ENCODE results near the gene MMP17. TPM values are rescaled to one million over a fixed set of nuclear protein-coding genes. Genes with fewer than 3 reads are reported as not detected.

Gene MMP17
- polyA plus RNA-seq, 4 donors: 2.5 to 4.5 TPM; not detected in 2

DNA sequence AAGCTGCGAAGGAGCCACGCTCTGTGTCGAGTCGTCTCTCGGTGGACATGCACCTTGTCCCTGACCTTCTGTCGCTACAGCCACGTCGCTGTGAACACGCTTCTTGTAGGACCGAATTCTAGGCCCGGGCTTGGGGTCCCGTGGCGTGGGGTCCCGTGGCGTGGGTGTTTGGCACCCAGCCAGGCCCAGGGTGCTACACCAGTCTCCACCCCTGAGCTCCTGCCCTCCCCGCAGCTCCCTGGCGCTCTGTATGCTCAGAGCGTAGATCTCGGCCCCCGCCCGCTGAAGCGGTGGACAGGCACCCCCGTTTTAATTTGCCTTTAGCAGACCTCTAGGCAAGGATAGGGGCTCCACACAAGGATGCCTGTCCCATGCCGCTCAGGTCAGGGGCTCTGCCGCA, 16.5 kb downstream of the MMP17 start:
- WGBS, 3 donors: 89 to 92% (median 91%) methylated on average over 23 to 25 of the region's 25 CpGs
- H3K36me3 ChIP-seq (ENCODE audit: control insufficient read depth in 3 of 3, insufficient read depth in 2 of 3, low read depth in 1 of 3, low read length in 3 of 3): no peaks in the 10 kb centered on the region
- FAIRE-seq: no peak

DNA sequence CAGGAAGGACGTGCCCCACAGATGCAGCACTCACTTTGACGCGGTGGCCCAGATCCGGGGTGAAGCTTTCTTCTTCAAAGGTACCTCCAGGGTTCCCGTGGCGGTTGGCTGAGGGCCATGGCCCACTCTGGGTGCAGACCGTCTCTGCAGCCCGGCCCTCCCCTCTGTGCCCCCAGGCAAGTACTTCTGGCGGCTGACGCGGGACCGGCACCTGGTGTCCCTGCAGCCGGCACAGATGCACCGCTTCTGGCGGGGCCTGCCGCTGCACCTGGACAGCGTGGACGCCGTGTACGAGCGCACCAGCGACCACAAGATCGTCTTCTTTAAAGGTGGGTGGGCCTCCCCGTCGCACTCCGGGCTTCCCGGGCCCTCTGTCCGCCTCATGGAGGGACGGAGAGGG, 16.9 kb downstream of the MMP17 start:
- H3K27ac ChIP-seq (ENCODE audit: low read depth in 1 of 3, low read length in 2 of 3): no peak overlapping the region
- FAIRE-seq (no peak), DNase-seq (no peak)
- H3K36me3 ChIP-seq (ENCODE audit: control insufficient read depth in 3 of 3, insufficient read depth in 2 of 3, low read depth in 1 of 3, low read length in 3 of 3): no peaks in the 10 kb centered on the region
- no peaks in the 10 kb centered on the region for H3K9me3 ChIP-seq (ENCODE audit: control insufficient read depth in 2 of 2, insufficient read depth in 1 of 2, low read depth in 1 of 2, low read length in 1 of 2)
- H3K4me3 ChIP-seq (ENCODE audit: low read depth in 1 of 3, low read length in 3 of 3): no peak overlapping the region
- H3K4me1 ChIP-seq (ENCODE audit: control insufficient read depth in 3 of 3, insufficient read depth in 2 of 3, low read depth in 1 of 3, low read length in 2 of 3): no peaks in the 10 kb centered on the region
- no peaks in the 10 kb centered on the region for H3K27me3 ChIP-seq (ENCODE audit: control insufficient read depth in 3 of 3, insufficient read depth in 3 of 3, low read length in 3 of 3)
- 88 to 91% (median 89%) methylated on average over 25 to 29 of the region's 29 CpGs for WGBS, 3 donors

More for the DNA sequence above, 16.5 kb downstream of the MMP17 start:
- H3K9me3 ChIP-seq (ENCODE audit: control insufficient read depth in 2 of 2, insufficient read depth in 1 of 2, low read depth in 1 of 2, low read length in 1 of 2): no peaks in the 10 kb centered on the region
- H3K4me1 ChIP-seq (ENCODE audit: control insufficient read depth in 3 of 3, insufficient read depth in 2 of 3, low read depth in 1 of 3, low read length in 2 of 3): no peaks in the 10 kb centered on the region
- H3K27me3 ChIP-seq (ENCODE audit: control insufficient read depth in 3 of 3, insufficient read depth in 3 of 3, low read length in 3 of 3): no peaks in the 10 kb centered on the region
- DNase-seq: no peak
- no peak overlapping the region for H3K4me3 ChIP-seq (ENCODE audit: low read depth in 1 of 3, low read length in 3 of 3)
- H3K27ac ChIP-seq (ENCODE audit: low read depth in 1 of 3, low read length in 2 of 3): no peak overlapping the region

DNA sequence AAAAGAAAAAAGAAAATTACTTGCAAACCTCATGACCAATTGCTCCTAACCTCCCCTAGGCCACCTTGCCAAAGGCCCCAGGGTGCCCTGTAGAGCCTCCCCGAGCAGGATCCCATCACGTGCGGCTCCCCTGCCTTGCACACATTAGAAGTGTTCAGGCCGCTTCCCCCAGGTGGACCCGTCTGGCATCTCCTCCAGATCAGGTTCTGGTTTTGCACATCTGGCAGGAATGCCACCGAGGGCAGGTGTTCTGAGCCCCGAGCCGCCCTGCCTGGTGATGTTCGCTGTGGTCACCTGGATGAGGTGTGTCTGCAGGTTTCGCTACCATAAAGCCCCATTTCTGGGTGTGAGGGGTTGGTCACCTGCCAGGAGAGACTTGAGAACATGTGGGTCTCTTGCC, 19.3 kb downstream of the MMP17 start:
- Histone ChIP-seq H3K27ac (ENCODE audit: low read depth in 1 of 3, low read length in 2 of 3) (no peak overlapping the region), H3K4me3 (ENCODE audit: low read depth in 1 of 3, low read length in 3 of 3) (no peak overlapping the region), H3K4me1 (ENCODE audit: control insufficient read depth in 3 of 3, insufficient read depth in 2 of 3, low read depth in 1 of 3, low read length in 2 of 3) (no peaks in the 10 kb centered on the region), H3K36me3 (ENCODE audit: control insufficient read depth in 3 of 3, insufficient read depth in 2 of 3, low read depth in 1 of 3, low read length in 3 of 3) (no peaks in the 10 kb centered on the region), H3K9me3 (ENCODE audit: control insufficient read depth in 2 of 2, insufficient read depth in 1 of 2, low read depth in 1 of 2, low read length in 1 of 2) (no peaks in the 10 kb centered on the region), H3K27me3 (ENCODE audit: control insufficient read depth in 3 of 3, insufficient read depth in 3 of 3, low read length in 3 of 3) (no peaks in the 10 kb centered on the region)
- 66 to 88% (median 73%) methylated on average over 10 of the region's 10 CpGs for WGBS, 3 donors
- DNase-seq: no peak
- no peak for FAIRE-seq

DNA sequence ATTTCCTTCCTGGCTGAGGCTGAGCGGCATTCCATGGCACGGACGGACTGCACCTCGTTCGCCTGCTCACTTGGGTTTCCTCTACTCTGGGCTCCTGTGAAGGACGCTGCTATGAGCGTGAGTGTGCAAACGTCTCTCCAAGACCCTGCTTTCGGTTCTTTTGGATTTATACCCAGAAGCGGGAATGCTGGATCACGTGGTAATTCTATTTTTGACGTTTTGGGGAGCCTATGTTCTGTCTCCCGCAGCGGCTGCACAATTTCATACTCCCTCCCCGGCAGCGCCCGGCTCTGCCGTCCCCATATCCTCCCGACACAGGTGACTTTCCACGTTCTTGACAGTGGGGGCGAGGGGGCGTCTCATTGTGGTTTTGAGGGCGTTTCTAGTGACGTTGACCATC, 20.6 kb downstream of the MMP17 start:
- no peaks in the 10 kb centered on the region for H3K4me1 ChIP-seq (ENCODE audit: control insufficient read depth in 3 of 3, insufficient read depth in 2 of 3, low read depth in 1 of 3, low read length in 2 of 3)
- H3K9me3 ChIP-seq (ENCODE audit: control insufficient read depth in 2 of 2, insufficient read depth in 1 of 2, low read depth in 1 of 2, low read length in 1 of 2): no peaks in the 10 kb centered on the region
- DNase-seq (no peak), FAIRE-seq (no peak)
- WGBS, 3 donors: 88 to 89% (median 88%) methylated on average over 24 of the region's 24 CpGs
- no peak overlapping the region for H3K4me3 ChIP-seq (ENCODE audit: low read depth in 1 of 3, low read length in 3 of 3)
- H3K27ac ChIP-seq (ENCODE audit: low read depth in 1 of 3, low read length in 2 of 3): no peak overlapping the region
- H3K36me3 ChIP-seq (ENCODE audit: control insufficient read depth in 3 of 3, insufficient read depth in 2 of 3, low read depth in 1 of 3, low read length in 3 of 3): no peaks in the 10 kb centered on the region
- H3K27me3 ChIP-seq (ENCODE audit: control insufficient read depth in 3 of 3, insufficient read depth in 3 of 3, low read length in 3 of 3): no peaks in the 10 kb centered on the region

DNA sequence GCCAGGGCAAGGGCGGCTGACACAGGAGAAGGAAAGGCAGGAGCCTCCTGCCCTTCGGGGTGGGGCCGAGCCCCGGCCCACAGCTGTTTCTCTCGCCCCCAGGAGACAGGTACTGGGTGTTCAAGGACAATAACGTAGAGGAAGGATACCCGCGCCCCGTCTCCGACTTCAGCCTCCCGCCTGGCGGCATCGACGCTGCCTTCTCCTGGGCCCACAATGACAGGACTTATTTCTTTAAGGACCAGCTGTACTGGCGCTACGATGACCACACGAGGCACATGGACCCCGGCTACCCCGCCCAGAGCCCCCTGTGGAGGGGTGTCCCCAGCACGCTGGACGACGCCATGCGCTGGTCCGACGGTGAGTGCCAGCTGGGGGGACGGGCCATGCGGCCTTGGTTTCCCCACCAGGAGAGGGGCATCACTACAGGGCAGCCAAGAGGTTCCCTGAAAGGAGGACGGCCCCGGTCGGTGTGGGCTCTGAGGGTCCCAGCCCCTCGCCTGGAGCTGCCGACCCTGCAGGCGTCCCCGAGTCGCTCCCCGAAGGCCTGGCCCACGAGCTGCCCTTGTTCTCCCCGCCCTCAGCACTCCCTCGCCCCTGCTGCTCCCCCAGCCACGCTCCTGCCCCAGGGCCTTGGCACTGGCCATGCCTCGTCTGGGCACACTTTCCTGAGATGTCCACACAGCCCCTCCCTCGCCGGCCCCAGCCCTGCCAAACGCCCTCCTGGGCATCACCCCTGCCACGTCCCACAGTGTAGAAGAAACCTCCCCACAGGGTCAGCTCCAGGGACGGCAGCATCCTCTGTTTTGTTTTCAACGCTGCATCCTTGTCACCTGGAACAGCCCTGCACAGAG, 21.7 kb downstream of the MMP17 start:
- H3K9me3 ChIP-seq (ENCODE audit: control insufficient read depth in 2 of 2, insufficient read depth in 1 of 2, low read depth in 1 of 2, low read length in 1 of 2): no peaks in the 10 kb centered on the region
- no peaks in the 10 kb centered on the region for H3K4me1 ChIP-seq (ENCODE audit: control insufficient read depth in 3 of 3, insufficient read depth in 2 of 3, low read depth in 1 of 3, low read length in 2 of 3)
- DNase-seq: no peak
- no peak for FAIRE-seq
- WGBS, 3 donors: 81 to 89% (median 85%) methylated on average over 42 to 47 of the region's 47 CpGs
- no peak overlapping the region for H3K27ac ChIP-seq (ENCODE audit: low read depth in 1 of 3, low read length in 2 of 3)
- H3K4me3 ChIP-seq (ENCODE audit: low read depth in 1 of 3, low read length in 3 of 3): no peak overlapping the region
- H3K27me3 ChIP-seq (ENCODE audit: control insufficient read depth in 3 of 3, insufficient read depth in 3 of 3, low read length in 3 of 3): peaks cover 0 to 7% (median 4%) of the 10 kb centered on the region in 3 donors
- H3K36me3 ChIP-seq (ENCODE audit: control insufficient read depth in 3 of 3, insufficient read depth in 2 of 3, low read depth in 1 of 3, low read length in 3 of 3): no peaks in the 10 kb centered on the region

DNA sequence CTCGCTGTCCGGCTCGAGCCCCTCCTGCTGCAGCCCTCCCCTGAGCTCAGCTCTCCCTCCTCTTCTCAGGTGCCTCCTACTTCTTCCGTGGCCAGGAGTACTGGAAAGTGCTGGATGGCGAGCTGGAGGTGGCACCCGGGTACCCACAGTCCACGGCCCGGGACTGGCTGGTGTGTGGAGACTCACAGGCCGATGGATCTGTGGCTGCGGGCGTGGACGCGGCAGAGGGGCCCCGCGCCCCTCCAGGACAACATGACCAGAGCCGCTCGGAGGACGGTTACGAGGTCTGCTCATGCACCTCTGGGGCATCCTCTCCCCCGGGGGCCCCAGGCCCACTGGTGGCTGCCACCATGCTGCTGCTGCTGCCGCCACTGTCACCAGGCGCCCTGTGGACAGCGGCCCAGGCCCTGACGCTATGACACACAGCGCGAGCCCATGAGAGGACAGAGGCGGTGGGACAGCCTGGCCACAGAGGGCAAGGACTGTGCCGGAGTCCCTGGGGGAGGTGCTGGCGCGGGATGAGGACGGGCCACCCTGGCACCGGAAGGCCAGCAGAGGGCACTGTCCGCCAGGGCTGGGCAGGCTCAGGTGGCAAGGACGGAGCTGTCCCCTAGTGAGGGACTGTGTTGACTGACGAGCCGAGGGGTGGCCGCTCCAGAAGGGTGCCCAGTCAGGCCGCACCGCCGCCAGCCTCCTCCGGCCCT, 22.8 kb downstream of the MMP17 start:
- DNase-seq: peak in 1 of 2 donors; percentile 34
- FAIRE-seq: no peak

DNA sequence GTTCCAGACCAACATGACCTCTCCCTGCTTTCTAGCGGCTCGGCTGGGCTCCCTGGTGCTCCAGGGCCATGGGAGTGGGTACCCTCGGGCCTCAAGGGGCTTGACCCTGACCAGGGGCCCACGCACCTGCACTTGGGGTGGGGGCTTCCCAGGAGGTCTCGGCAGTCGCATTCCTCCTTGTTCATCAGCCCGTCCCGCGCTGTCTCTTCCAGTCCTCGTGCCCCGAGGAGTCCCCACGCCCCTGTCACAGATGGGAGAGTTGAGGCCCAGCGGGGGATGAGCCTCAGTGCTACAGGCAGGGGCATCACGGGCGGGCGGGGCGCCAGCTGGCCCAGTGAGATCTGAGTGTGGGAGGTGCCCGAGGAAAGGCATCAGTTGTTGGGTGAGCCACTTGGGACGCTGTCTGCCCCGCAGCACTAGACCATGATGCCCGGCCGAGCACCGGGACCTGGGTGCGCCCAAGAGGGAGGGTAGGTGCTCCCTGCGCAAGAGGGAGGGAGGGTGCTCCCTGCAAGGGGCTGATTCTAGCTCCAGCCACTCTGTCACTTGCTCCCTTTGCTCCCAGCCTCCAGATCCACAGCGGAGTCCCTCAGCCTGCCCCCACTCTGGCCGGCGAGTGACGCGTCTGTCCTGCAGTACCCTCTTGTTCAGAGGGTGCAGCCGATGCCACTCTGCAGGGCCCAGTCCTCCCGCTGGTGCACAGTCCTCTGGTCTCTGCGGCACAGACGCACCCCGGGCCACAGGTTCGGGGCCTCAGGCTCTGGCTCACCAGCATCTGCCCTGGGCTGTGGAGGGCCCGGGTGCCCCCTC, 23.8 kb downstream of the MMP17 start:
- Histone ChIP-seq H3K27me3 (ENCODE audit: control insufficient read depth in 3 of 3, insufficient read depth in 3 of 3, low read length in 3 of 3) (peaks cover 0 to 22% (median 4%) of the 10 kb centered on the region in 3 donors), H3K36me3 (ENCODE audit: control insufficient read depth in 3 of 3, insufficient read depth in 2 of 3, low read depth in 1 of 3, low read length in 3 of 3) (no peaks in the 10 kb centered on the region), H3K4me1 (ENCODE audit: control insufficient read depth in 3 of 3, insufficient read depth in 2 of 3, low read depth in 1 of 3, low read length in 2 of 3) (no peaks in the 10 kb centered on the region), H3K27ac (ENCODE audit: low read depth in 1 of 3, low read length in 2 of 3) (no peak overlapping the region), H3K4me3 (ENCODE audit: low read depth in 1 of 3, low read length in 3 of 3) (no peak overlapping the region), H3K9me3 (ENCODE audit: control insufficient read depth in 2 of 2, insufficient read depth in 1 of 2, low read depth in 1 of 2, low read length in 1 of 2) (no peaks in the 10 kb centered on the region)
- 76 to 88% (median 85%) methylated on average over 35 to 37 of the region's 37 CpGs for WGBS, 3 donors
- FAIRE-seq: no peak
- no peak for DNase-seq

More for the DNA sequence above, 22.8 kb downstream of the MMP17 start:
- no peaks in the 10 kb centered on the region for H3K9me3 ChIP-seq (ENCODE audit: control insufficient read depth in 2 of 2, insufficient read depth in 1 of 2, low read depth in 1 of 2, low read length in 1 of 2)
- H3K36me3 ChIP-seq (ENCODE audit: control insufficient read depth in 3 of 3, insufficient read depth in 2 of 3, low read depth in 1 of 3, low read length in 3 of 3): no peaks in the 10 kb centered on the region
- H3K27ac ChIP-seq (ENCODE audit: low read depth in 1 of 3, low read length in 2 of 3): no peak overlapping the region
- peaks cover 0 to 15% (median 4%) of the 10 kb centered on the region in 3 donors for H3K27me3 ChIP-seq (ENCODE audit: control insufficient read depth in 3 of 3, insufficient read depth in 3 of 3, low read length in 3 of 3)
- 68 to 85% (median 84%) methylated on average over 36 to 41 of the region's 41 CpGs for WGBS, 3 donors
- no peak overlapping the region for H3K4me3 ChIP-seq (ENCODE audit: low read depth in 1 of 3, low read length in 3 of 3)
- no peaks in the 10 kb centered on the region for H3K4me1 ChIP-seq (ENCODE audit: control insufficient read depth in 3 of 3, insufficient read depth in 2 of 3, low read depth in 1 of 3, low read length in 2 of 3)
